Lung (tissue), 12 donors: Measurements from ENCODE around the gene ARRB2. TPM values are rescaled to one million over a fixed set of nuclear protein-coding genes. Genes with fewer than 3 reads are reported as not detected.

Source experiments
- ATAC-seq: fragments of 200-7000 bp; cut with Tn5 transposase; one replicate; pipeline ENCODE4 v1.9.1; 2020; ENCODE audit warnings: moderate number of reproducible peaks; ENCODE audit not compliant: insufficient read depth, low FRiP score
- DNase-seq, 3 donors: peaks; one replicate each; pipeline ENCODE4 v3.0.0-alpha.2; 2013 to 2017
- H3K27ac ChIP-seq, 2 donors: one replicate each; pipeline ENCODE4 v1.5.1; 2013; ENCODE audit warnings: mild to moderate bottlenecking in 2 of 2, moderate library complexity in 2 of 2, control low read depth in 1 of 2, inconsistent platforms in 1 of 2, low read depth in 1 of 2, low read length in 1 of 2
- H3K27me3 ChIP-seq, 3 donors: one replicate each; pipeline ENCODE4 v1.5.1; 2013; ENCODE audit warnings: low read length in 2 of 3; ENCODE audit not compliant: control insufficient read depth in 3 of 3, insufficient read depth in 3 of 3
- H3K36me3 ChIP-seq, 4 donors: one replicate each; pipeline ENCODE4 v1.5.1; 2013; ENCODE audit warnings: low read length in 4 of 4, mild to moderate bottlenecking in 1 of 4, moderate library complexity in 1 of 4; ENCODE audit not compliant: control insufficient read depth in 4 of 4, insufficient read depth in 4 of 4
- H3K4me1 ChIP-seq, 5 donors: one replicate each; pipeline ENCODE4 v1.5.1; 2013; ENCODE audit warnings: low read length in 5 of 5, mild to moderate bottlenecking in 2 of 5, moderate library complexity in 1 of 5; ENCODE audit not compliant: control insufficient read depth in 5 of 5, insufficient read depth in 5 of 5
- H3K4me3 ChIP-seq: one replicate; pipeline ENCODE4 v1.5.1; 2013; ENCODE audit warnings: mild to moderate bottlenecking, control low read depth, moderate library complexity
- H3K9ac ChIP-seq, 2 donors: one replicate each; pipeline ENCODE4 v1.5.1; 2013; ENCODE audit warnings: low read length in 2 of 2, control low read depth in 1 of 2; ENCODE audit not compliant: insufficient read depth in 1 of 2
- H3K9me3 ChIP-seq, 4 donors: one replicate each; pipeline ENCODE4 v1.5.1; 2013; ENCODE audit warnings: low read length in 3 of 4, mild to moderate bottlenecking in 1 of 4, moderate library complexity in 1 of 4; ENCODE audit not compliant: control insufficient read depth in 4 of 4, insufficient read depth in 3 of 4
- WGBS, 2 donors: extraction: QIAGEN DNeasy Blood & Tissue Kit; methylation state at CpG; one replicate each; pipeline ENCODE4 v1.1.7; 2013; 5-methylcytosine and 5-hydroxymethylcytosine counted together
- polyA plus RNA-seq, 2 donors: library from polyadenylated mRNA; stranded (reverse); fragments of 200-250 nt; gene quantifications; one replicate each; pipeline ENCODE4 v1.2.1, GENCODE V29; 2013
- total RNA-seq, 2 donors: library from RNA; depleted of rRNA in 1 of 2; stranded (reverse); fragments of >200 nt in 1 of 2; gene quantifications; one replicate each; pipeline ENCODE4 v1.2.1, GENCODE V29; 2014 to 2021
- TF ChIP-seq, protein P1 (sequence below): IDR thresholded peaks from 2 replicates; pipeline ENCODE4 v1.5.1; 2012; ENCODE audit warnings: mild to moderate bottlenecking; ENCODE audit errors: control extremely low read depth, extremely low read depth
- donor health status: control.
- donor health status: control.
- donor health status: Bipolar disorder and iron deficiency.
- donor health status: healthy.
- donor health status: DM: yes; HTN: yes; CAD: no.

ARRB2 gene
- total and polyA plus RNA-seq, 4 donors, result 27.2 to 222 (median 142) TPM

DNA sequence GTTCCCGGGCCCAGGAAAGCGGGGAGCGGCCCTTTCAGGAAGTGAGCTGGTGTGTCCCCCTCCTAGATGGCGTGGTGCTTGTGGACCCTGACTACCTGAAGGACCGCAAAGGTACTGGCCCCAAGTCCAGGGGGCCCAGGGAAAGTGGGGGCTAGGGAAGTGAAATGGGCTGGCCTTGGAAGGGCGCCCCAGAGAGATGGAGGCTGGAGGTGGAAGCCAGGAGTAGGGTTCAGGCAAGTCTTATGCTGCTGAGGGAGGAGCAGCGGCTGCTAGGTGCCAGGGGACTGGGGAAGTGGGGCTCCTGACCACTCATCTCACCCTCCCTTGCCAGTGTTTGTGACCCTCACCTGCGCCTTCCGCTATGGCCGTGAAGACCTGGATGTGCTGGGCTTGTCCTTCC is 5.6 kb downstream of the ARRB2 start:
- H3K9ac ChIP-seq, result no peak overlapping the region
- peaks cover 0 to 47% (median 5%) of the 10 kb centered on the region in 4 donors for H3K36me3 ChIP-seq
- no peaks in the 10 kb centered on the region for H3K9me3 ChIP-seq
- no peak for DNase-seq
- TF ChIP-seq, protein P1, sequence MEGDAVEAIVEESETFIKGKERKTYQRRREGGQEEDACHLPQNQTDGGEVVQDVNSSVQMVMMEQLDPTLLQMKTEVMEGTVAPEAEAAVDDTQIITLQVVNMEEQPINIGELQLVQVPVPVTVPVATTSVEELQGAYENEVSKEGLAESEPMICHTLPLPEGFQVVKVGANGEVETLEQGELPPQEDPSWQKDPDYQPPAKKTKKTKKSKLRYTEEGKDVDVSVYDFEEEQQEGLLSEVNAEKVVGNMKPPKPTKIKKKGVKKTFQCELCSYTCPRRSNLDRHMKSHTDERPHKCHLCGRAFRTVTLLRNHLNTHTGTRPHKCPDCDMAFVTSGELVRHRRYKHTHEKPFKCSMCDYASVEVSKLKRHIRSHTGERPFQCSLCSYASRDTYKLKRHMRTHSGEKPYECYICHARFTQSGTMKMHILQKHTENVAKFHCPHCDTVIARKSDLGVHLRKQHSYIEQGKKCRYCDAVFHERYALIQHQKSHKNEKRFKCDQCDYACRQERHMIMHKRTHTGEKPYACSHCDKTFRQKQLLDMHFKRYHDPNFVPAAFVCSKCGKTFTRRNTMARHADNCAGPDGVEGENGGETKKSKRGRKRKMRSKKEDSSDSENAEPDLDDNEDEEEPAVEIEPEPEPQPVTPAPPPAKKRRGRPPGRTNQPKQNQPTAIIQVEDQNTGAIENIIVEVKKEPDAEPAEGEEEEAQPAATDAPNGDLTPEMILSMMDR, result no peak
- peaks cover 0 to 12% (median 4%) of the 10 kb centered on the region in 5 donors for H3K4me1 ChIP-seq
- no peak overlapping the region for H3K27ac ChIP-seq
- 94 to 96% methylated on average over 10 of the region's 10 CpGs for WGBS, 2 donors
- H3K4me3 ChIP-seq, result no peak overlapping the region
- H3K27me3 ChIP-seq, result no peaks in the 10 kb centered on the region
- ATAC-seq, result no peak

GRCh38 chr17:4717791-4718190 is 7.4 kb downstream of the ARRB2 start:
- whole genome bisulfite sequencing, 2 donors, result 50 to 84% methylated on average over 17 of the region's 17 CpGs
- no peak overlapping the region for H3K27ac ChIP-seq
- ATAC-seq (no peak), DNase-seq (no peak)
- no peaks in the 10 kb centered on the region for H3K9me3 ChIP-seq
- H3K36me3 ChIP-seq, result peaks cover 0 to 47% (median 7%) of the 10 kb centered on the region in 4 donors
- H3K27me3 ChIP-seq, result no peaks in the 10 kb centered on the region
- no peak overlapping the region for H3K4me3 ChIP-seq
- peaks cover 0 to 6% (median 0%) of the 10 kb centered on the region in 5 donors for H3K4me1 ChIP-seq
- H3K9ac ChIP-seq, result no peak overlapping the region
- TF ChIP-seq, protein P1, result no peak

DNA sequence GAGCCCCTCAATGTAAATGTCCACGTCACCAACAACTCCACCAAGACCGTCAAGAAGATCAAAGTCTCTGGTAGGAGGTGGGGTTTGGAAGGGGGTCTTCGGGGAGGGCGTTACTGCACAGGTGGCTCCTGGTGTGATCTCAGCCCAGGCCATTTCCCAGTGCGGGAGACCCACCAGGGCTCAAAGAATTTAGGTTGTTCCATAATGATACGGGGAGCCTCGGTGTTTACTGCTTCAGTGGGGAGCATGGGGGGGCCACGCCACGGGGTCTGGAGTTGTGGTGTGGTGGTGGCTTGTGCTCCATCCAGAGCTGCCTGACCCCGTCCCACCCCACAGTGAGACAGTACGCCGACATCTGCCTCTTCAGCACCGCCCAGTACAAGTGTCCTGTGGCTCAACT is 7.8 kb downstream of the ARRB2 start:
- Histone ChIP-seq H3K36me3 (peaks cover 0 to 47% (median 7%) of the 10 kb centered on the region in 4 donors), H3K9me3 (no peaks in the 10 kb centered on the region), H3K27ac (no peak overlapping the region), H3K9ac (no peak overlapping the region), H3K4me3 (no peak overlapping the region), H3K4me1 (peaks cover 0 to 6% (median 0%) of the 10 kb centered on the region in 5 donors), H3K27me3 (no peaks in the 10 kb centered on the region)
- ATAC-seq (no peak), DNase-seq (no peak)
- TF ChIP-seq, protein P1, result no peak
- 97% methylated on average over 13 of the region's 13 CpGs for WGBS, 2 donors

- H3K9ac ChIP-seq, result no peak overlapping the region
- H3K9me3 ChIP-seq, result no peaks in the 10 kb centered on the region
- peaks cover 0 to 47% (median 7%) of the 10 kb centered on the region in 4 donors for H3K36me3 ChIP-seq
- no peak overlapping the region for H3K4me3 ChIP-seq
- TF ChIP-seq, protein P1, result no peak
- ATAC-seq, result no peak
- H3K4me1 ChIP-seq, result peaks cover 0 to 6% (median 0%) of the 10 kb centered on the region in 5 donors
- H3K27ac ChIP-seq, result no peak overlapping the region
- no peak for DNase-seq
- H3K27me3 ChIP-seq, result no peaks in the 10 kb centered on the region
- WGBS, 2 donors, result 82 to 91% methylated on average over 10 of the region's 10 CpGs
Measured at GRCh38 chr17:4719146-4719545, 8.7 kb downstream of the ARRB2 start.
